ENCODE data around the gene MYO3B. TPM values are rescaled to one million over a fixed set of nuclear protein-coding genes. Genes with fewer than 3 reads are reported as not detected.

MYO3B gene
- total and polyA plus RNA-seq, 2 of the 8 experiments (the other 6 are each of a cell fraction or from before 2014, with no cell fraction given), result 0.17 to 0.19 TPM

DNA sequence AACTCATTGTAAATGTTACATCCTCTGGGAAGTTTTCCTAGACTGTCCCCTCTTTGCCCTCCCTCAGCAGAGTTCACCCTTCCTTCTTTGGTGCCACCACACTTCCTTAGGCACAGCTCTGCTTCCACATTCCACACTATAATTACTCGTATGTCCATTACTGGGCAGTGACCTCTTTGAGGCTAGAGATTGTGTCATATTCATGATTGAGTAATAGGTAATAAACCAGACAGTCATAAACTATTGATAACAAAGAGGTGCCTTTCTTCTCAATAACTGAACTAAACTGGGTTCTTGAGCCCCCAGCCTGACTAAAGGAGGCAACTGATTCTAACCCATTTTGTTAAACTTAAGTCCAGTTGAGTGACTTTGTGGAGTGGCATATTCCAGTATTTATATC lies 28.3 kb downstream of the MYO3B start (continued):
- TF ChIP-seq, protein P1, sequence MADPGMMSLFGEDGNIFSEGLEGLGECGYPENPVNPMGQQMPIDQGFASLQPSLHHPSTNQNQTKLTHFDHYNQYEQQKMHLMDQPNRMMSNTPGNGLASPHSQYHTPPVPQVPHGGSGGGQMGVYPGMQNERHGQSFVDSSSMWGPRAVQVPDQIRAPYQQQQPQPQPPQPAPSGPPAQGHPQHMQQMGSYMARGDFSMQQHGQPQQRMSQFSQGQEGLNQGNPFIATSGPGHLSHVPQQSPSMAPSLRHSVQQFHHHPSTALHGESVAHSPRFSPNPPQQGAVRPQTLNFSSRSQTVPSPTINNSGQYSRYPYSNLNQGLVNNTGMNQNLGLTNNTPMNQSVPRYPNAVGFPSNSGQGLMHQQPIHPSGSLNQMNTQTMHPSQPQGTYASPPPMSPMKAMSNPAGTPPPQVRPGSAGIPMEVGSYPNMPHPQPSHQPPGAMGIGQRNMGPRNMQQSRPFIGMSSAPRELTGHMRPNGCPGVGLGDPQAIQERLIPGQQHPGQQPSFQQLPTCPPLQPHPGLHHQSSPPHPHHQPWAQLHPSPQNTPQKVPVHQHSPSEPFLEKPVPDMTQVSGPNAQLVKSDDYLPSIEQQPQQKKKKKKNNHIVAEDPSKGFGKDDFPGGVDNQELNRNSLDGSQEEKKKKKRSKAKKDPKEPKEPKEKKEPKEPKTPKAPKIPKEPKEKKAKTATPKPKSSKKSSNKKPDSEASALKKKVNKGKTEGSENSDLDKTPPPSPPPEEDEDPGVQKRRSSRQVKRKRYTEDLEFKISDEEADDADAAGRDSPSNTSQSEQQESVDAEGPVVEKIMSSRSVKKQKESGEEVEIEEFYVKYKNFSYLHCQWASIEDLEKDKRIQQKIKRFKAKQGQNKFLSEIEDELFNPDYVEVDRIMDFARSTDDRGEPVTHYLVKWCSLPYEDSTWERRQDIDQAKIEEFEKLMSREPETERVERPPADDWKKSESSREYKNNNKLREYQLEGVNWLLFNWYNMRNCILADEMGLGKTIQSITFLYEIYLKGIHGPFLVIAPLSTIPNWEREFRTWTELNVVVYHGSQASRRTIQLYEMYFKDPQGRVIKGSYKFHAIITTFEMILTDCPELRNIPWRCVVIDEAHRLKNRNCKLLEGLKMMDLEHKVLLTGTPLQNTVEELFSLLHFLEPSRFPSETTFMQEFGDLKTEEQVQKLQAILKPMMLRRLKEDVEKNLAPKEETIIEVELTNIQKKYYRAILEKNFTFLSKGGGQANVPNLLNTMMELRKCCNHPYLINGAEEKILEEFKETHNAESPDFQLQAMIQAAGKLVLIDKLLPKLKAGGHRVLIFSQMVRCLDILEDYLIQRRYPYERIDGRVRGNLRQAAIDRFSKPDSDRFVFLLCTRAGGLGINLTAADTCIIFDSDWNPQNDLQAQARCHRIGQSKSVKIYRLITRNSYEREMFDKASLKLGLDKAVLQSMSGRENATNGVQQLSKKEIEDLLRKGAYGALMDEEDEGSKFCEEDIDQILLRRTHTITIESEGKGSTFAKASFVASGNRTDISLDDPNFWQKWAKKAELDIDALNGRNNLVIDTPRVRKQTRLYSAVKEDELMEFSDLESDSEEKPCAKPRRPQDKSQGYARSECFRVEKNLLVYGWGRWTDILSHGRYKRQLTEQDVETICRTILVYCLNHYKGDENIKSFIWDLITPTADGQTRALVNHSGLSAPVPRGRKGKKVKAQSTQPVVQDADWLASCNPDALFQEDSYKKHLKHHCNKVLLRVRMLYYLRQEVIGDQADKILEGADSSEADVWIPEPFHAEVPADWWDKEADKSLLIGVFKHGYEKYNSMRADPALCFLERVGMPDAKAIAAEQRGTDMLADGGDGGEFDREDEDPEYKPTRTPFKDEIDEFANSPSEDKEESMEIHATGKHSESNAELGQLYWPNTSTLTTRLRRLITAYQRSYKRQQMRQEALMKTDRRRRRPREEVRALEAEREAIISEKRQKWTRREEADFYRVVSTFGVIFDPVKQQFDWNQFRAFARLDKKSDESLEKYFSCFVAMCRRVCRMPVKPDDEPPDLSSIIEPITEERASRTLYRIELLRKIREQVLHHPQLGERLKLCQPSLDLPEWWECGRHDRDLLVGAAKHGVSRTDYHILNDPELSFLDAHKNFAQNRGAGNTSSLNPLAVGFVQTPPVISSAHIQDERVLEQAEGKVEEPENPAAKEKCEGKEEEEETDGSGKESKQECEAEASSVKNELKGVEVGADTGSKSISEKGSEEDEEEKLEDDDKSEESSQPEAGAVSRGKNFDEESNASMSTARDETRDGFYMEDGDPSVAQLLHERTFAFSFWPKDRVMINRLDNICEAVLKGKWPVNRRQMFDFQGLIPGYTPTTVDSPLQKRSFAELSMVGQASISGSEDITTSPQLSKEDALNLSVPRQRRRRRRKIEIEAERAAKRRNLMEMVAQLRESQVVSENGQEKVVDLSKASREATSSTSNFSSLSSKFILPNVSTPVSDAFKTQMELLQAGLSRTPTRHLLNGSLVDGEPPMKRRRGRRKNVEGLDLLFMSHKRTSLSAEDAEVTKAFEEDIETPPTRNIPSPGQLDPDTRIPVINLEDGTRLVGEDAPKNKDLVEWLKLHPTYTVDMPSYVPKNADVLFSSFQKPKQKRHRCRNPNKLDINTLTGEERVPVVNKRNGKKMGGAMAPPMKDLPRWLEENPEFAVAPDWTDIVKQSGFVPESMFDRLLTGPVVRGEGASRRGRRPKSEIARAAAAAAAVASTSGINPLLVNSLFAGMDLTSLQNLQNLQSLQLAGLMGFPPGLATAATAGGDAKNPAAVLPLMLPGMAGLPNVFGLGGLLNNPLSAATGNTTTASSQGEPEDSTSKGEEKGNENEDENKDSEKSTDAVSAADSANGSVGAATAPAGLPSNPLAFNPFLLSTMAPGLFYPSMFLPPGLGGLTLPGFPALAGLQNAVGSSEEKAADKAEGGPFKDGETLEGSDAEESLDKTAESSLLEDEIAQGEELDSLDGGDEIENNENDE (IDR thresholded peaks at IDR 0.05; ENCODE audit: insufficient replicate concordance, low read length), result no peak
- TF ChIP-seq, protein P2, sequence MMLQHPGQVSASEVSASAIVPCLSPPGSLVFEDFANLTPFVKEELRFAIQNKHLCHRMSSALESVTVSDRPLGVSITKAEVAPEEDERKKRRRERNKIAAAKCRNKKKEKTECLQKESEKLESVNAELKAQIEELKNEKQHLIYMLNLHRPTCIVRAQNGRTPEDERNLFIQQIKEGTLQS (IDR thresholded peaks at IDR 0.05; ENCODE audit: insufficient read depth, low read depth, low read length), result no peak
- no peak for TF ChIP-seq POU5F1 (IDR thresholded peaks at IDR 0.05; ENCODE audit: low read depth, low read length)
- no peak for TF ChIP-seq RAD21 (IDR thresholded peaks at IDR 0.05 in 1 of 2, conservative IDR thresholded peaks at IDR 0.05 in 1 of 2; ENCODE audit: low read depth in 2 of 2, low read length in 2 of 2)
- TF ChIP-seq CTCF (IDR thresholded peaks at IDR 0.05; ENCODE audit: control extremely low read depth in 1 of 3, insufficient read depth in 1 of 3, low read depth in 1 of 3, low read length in 3 of 3), result no peak
- no peak for TF ChIP-seq JUN (IDR thresholded peaks at IDR 0.05; ENCODE audit: low read depth, low read length)
- no peak for TF ChIP-seq BRCA1 (IDR thresholded peaks at IDR 0.05; ENCODE audit: low read depth, low read length)
